ENCODE measurements around the gene RABGAP1. TPM values are rescaled to one million over a fixed set of nuclear protein-coding genes. Genes with fewer than 3 reads are reported as not detected.

Gene RABGAP1
- total RNA-seq, 2 experiments from 2014 or later, result 20.6 to 24.9 TPM

- ChIA-PET POLR2A (no interaction called here), CTCF (no interaction called here)
- no peak overlapping the region for H3K27ac ChIP-seq (ENCODE audit: low read depth in 1 of 2, low read length in 2 of 2)
- H3K27me3 ChIP-seq (ENCODE audit: control insufficient read depth in 1 of 2, insufficient read depth in 2 of 2, low read length in 2 of 2), result no peaks in the 10 kb centered on the region
- no peaks in the 10 kb centered on the region for H3K4me1 ChIP-seq (ENCODE audit: insufficient read depth, low read length)
- no peaks in the 10 kb centered on the region for H3K9me3 Mint-ChIP-seq
- H3K4me3 ChIP-seq (ENCODE audit: low read length), result no peak overlapping the region
- ATAC-seq (ENCODE audit: poor library complexity) (no peak), DNase-seq (no peak)
- H3K4me1 Mint-ChIP-seq (ENCODE audit: low read depth), result no peaks in the 10 kb centered on the region
- H3K27ac Mint-ChIP-seq, result no peak overlapping the region
- TF ChIP-seq CTCF (IDR thresholded peaks at IDR 0.05), result no peak
- H3K4me3 Mint-ChIP-seq, result no peak overlapping the region
- peaks cover 9% of the 10 kb centered on the region for H3K36me3 ChIP-seq (ENCODE audit: insufficient read depth, low read length)
- intact Hi-C loops (cut with DNase I, micrococcal nuclease), result no loop called here
- H3K36me3 Mint-ChIP-seq (ENCODE audit: low read depth), result peaks cover 57% of the 10 kb centered on the region
- no peaks in the 10 kb centered on the region for H3K27me3 Mint-ChIP-seq
- H3K9me3 ChIP-seq (ENCODE audit: control insufficient read depth in 1 of 2, insufficient read depth in 1 of 2, low read length in 2 of 2), result no peaks in the 10 kb centered on the region
Observed at GRCh38 chr9:123044586-123044985, 103.8 kb downstream of the RABGAP1 start.

- Histone ChIP-seq H3K4me1 (ENCODE audit: insufficient read depth, low read length) (no peaks in the 10 kb centered on the region), H3K9me3 (ENCODE audit: control insufficient read depth in 1 of 2, insufficient read depth in 1 of 2, low read length in 2 of 2) (no peaks in the 10 kb centered on the region), H3K27ac (ENCODE audit: low read depth in 1 of 2, low read length in 2 of 2) (no peak overlapping the region), H3K4me3 (ENCODE audit: low read length) (no peak overlapping the region), H3K27me3 (ENCODE audit: control insufficient read depth in 1 of 2, insufficient read depth in 2 of 2, low read length in 2 of 2) (no peaks in the 10 kb centered on the region), H3K36me3 (ENCODE audit: insufficient read depth, low read length) (peaks cover 9% of the 10 kb centered on the region)
- DNase-seq (no peak), ATAC-seq (ENCODE audit: poor library complexity) (no peak)
- peaks cover 52% of the 10 kb centered on the region for H3K36me3 Mint-ChIP-seq (ENCODE audit: low read depth)
- H3K9me3 Mint-ChIP-seq, result no peaks in the 10 kb centered on the region
- TF ChIP-seq CTCF (IDR thresholded peaks at IDR 0.05), result no peak
- no peaks in the 10 kb centered on the region for H3K4me1 Mint-ChIP-seq (ENCODE audit: low read depth)
- intact Hi-C loops (cut with DNase I, micrococcal nuclease), result no loop called here
- no peak overlapping the region for H3K27ac Mint-ChIP-seq
- POLR2A ChIA-PET, result interaction anchor here (1.2 kb wide), 1 partner anchor 9 kb away, joined by 3 read pairs; no protein-coding TSS in a partner anchor
- H3K4me3 Mint-ChIP-seq, result no peak overlapping the region
- CTCF ChIA-PET, result interaction anchor here (1.7 kb wide), 1 partner anchor 17 kb away, joined by 7 read pairs; no protein-coding TSS in a partner anchor
- no peaks in the 10 kb centered on the region for H3K27me3 Mint-ChIP-seq
Observed at GRCh38 chr9:123046406-123047195, 105.8 kb downstream of the RABGAP1 start.

- CTCF ChIA-PET, result no interaction called here
- POLR2A ChIA-PET, result no interaction called here
- no peak for TF ChIP-seq CTCF (IDR thresholded peaks at IDR 0.05)
- ATAC-seq (ENCODE audit: poor library complexity), result no peak
- Histone ChIP-seq H3K27me3 (ENCODE audit: control insufficient read depth in 1 of 2, insufficient read depth in 2 of 2, low read length in 2 of 2) (no peaks in the 10 kb centered on the region), H3K4me3 (ENCODE audit: low read length) (no peak overlapping the region), H3K27ac (ENCODE audit: low read depth in 1 of 2, low read length in 2 of 2) (no peak overlapping the region), H3K9me3 (ENCODE audit: control insufficient read depth in 1 of 2, insufficient read depth in 1 of 2, low read length in 2 of 2) (no peaks in the 10 kb centered on the region), H3K36me3 (ENCODE audit: insufficient read depth, low read length) (no peaks in the 10 kb centered on the region), H3K4me1 (ENCODE audit: insufficient read depth, low read length) (no peaks in the 10 kb centered on the region)
- H3K27ac Mint-ChIP-seq, result no peak overlapping the region
- no peak for DNase-seq
- no peak overlapping the region for H3K4me3 Mint-ChIP-seq
- H3K27me3 Mint-ChIP-seq, result no peaks in the 10 kb centered on the region
- peaks cover 2% of the 10 kb centered on the region for H3K4me1 Mint-ChIP-seq (ENCODE audit: low read depth)
- peaks cover 33% of the 10 kb centered on the region for H3K36me3 Mint-ChIP-seq (ENCODE audit: low read depth)
- H3K9me3 Mint-ChIP-seq, result no peaks in the 10 kb centered on the region
- intact Hi-C loops (cut with DNase I, micrococcal nuclease), result no loop called here
Observed at GRCh38 chr9:123048748-123049147, 107.9 kb downstream of the RABGAP1 start.
